Pancreas (tissue), 10 donors: Measurements from ENCODE around the gene IKBKE. TPM values are rescaled to one million over a fixed set of nuclear protein-coding genes. Genes with fewer than 3 reads are reported as not detected.

ENCODE experiments used
- ATAC-seq, 4 donors: fragments of 200-7000 bp; cut with Tn5 transposase; one replicate each; pipeline versions ENCODE4 v1.8.0 to v1.9.1; 2020; ENCODE audit warnings: mild to moderate bottlenecking in 4 of 4, moderate library complexity in 4 of 4
- DNase-seq, 6 donors: peaks; one replicate each; pipeline ENCODE4 v3.0.0-alpha.2; 2020
- FAIRE-seq: peaks from 2 replicates; lab custom pipeline; 2012; peaks lifted over from hg19 to GRCh38; lab: Jason Lieb, UNC
- H3K27ac ChIP-seq, 4 donors: fragments of 200-600 bp; sonication (generic); 1 replicate in 3 of 4; 2 replicates in 1 of 4; pipeline versions ENCODE4 v1.5.0 to v1.8.0; 2020
- H3K27me3 ChIP-seq, 4 donors: fragments of 200-600 bp; one replicate each; pipeline ENCODE4 v1.8.0; 2021
- H3K36me3 ChIP-seq, 3 donors: fragments of 200-600 bp; sonication (generic) in 1 of 3; one replicate each; pipeline versions ENCODE4 v1.5.0 to v1.8.0; 2020 to 2021
- H3K4me1 ChIP-seq, 3 donors: fragments of 200-600 bp; one replicate each; pipeline ENCODE4 v1.8.0; 2021
- H3K4me3 ChIP-seq, 4 donors: fragments of 200-600 bp; sonication (generic) in 2 of 4; one replicate each; pipeline versions ENCODE4 v1.5.0 to v1.8.0; 2020 to 2021
- H3K9me3 ChIP-seq, 4 donors: fragments of 200-600 bp; one replicate each; pipeline ENCODE4 v1.8.0; 2021
- WGBS, 2 donors: extraction: QIAGEN DNeasy Blood & Tissue Kit; methylation state at CpG; one replicate each; pipeline ENCODE4 v1.1.7; 2013; 5-methylcytosine and 5-hydroxymethylcytosine counted together
- intact Hi-C, 3 donors: fragments of 100-400 bp; cut with DNase I; formaldehyde crosslinking; loops; one replicate each; pipeline versions ENCODE4 v1.11.1 to v1.14.2; 2022
- polyA plus RNA-seq, 2 donors: library from polyadenylated mRNA; stranded (reverse); fragments of 200-250 nt; gene quantifications; one replicate each; pipeline ENCODE4 v1.2.3, GENCODE V29; 2013
- total RNA-seq, 6 donors: library from RNA; stranded (reverse); fragmentation: NEBNext Ultra II Directional in 4 of 6; extraction: Animal tissue kit (Norgen Biotek cat#: 25700) in 4 of 6; gene quantifications; one replicate each; pipeline versions ENCODE4 v1.2.1 to v1.2.4, GENCODE V29; 2021 to 2023
- TF ChIP-seq, protein P1 (sequence below), 4 donors: fragments of 200-600 bp; sonication (generic) in 3 of 4; IDR thresholded peaks; one replicate each; pipeline versions ENCODE4 v1.5.0 to v1.8.0; 2021; ENCODE audit warnings: antibody characterized with exemption in 4 of 4
- donor health status: healthy with polysubstance abuse.
- donor health status: DM: no; HTN: no; CAD: no; lungs with moderate emphysema.
- donor health status: DM: no; HTN: no; CAD: no.
- donor health status: control.
- donor health status: control.
- donor health status: Bipolar disorder and iron deficiency.
- donor health status: DM: yes; HTN: yes; CAD: no.
- donor health status: DM: no; HTN: no; CAD: no.
- donor health status: DM: no; HTN: no; CAD: no.
- donor health status: DM: yes; HTN: yes; CAD: no.

Gene IKBKE
- total and polyA plus RNA-seq, 8 donors = 1.8 to 9.9 (median 3.4) TPM

DNA sequence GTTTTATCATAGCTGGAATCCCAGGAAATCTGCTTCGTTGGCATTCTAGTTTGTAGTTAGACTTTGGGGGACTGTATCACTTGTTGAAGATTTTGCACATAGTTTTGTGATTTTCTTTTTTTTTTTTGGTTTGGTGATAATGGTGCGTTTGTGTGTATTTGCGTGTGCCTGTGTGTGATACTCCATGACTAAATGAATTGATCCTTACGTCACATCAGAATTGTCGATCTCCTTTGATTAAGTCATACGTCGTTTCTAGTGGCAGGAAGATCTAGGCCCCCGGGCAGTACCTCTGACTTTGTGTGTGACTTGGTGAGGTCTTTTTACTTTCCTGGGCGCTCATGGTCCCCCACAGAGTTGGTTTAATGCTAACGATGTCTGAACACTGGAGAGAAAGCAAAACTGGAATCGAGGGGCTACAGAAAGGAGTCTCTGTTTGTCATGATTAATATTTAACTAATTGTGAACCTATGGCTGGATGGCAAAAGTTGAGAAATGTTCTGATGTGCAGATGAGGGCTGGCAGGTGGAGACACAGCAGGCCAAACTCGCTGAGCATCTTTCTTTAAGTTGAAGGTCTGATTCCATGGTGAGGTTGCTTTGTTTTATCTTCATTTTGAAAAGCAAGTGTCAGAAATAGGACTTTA lies 39.5 kb downstream of the IKBKE start:
- WGBS, 2 donors = 60 to 64% methylated on average over 12 of the region's 12 CpGs
- H3K27me3 ChIP-seq = no peaks in the 10 kb centered on the region
- no peaks in the 10 kb centered on the region for H3K36me3 ChIP-seq
- H3K4me3 ChIP-seq = peak overlapping the region in 3 of 4 donors; percentile 58 to 90 (median 69)
- peak overlapping the region in 2 of 4 donors; percentile 35 to 37 for H3K27ac ChIP-seq
- H3K9me3 ChIP-seq = no peaks in the 10 kb centered on the region
- no peak for FAIRE-seq
- peaks cover 15 to 19% (median 18%) of the 10 kb centered on the region in 3 donors for H3K4me1 ChIP-seq
- TF ChIP-seq, protein P1, sequence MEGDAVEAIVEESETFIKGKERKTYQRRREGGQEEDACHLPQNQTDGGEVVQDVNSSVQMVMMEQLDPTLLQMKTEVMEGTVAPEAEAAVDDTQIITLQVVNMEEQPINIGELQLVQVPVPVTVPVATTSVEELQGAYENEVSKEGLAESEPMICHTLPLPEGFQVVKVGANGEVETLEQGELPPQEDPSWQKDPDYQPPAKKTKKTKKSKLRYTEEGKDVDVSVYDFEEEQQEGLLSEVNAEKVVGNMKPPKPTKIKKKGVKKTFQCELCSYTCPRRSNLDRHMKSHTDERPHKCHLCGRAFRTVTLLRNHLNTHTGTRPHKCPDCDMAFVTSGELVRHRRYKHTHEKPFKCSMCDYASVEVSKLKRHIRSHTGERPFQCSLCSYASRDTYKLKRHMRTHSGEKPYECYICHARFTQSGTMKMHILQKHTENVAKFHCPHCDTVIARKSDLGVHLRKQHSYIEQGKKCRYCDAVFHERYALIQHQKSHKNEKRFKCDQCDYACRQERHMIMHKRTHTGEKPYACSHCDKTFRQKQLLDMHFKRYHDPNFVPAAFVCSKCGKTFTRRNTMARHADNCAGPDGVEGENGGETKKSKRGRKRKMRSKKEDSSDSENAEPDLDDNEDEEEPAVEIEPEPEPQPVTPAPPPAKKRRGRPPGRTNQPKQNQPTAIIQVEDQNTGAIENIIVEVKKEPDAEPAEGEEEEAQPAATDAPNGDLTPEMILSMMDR (IDR thresholded peaks at IDR 0.05) = no peak
- no peak for ATAC-seq
- intact Hi-C loops = no loop called here
- no peak for DNase-seq

DNA sequence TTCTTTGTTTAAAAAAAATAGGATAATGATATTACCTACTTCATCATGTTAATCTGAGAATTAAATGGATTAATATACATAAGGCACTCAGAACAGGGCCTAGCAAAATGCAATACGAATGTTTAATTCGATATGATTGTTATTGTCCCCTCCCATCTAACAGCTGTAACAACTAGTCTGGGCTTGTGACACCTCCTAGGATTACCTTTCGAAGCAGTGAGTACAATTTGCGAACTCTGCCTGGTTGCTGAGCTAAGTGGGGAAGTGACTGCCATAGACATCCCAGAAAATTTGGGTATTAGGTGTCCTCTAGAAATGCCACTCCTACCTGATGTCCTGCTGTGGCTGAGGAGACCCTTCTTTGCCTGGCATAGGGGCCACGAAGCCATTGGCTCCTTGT lies 40.1 kb downstream of the IKBKE start:
- no peak overlapping the region for H3K4me3 ChIP-seq
- no peaks in the 10 kb centered on the region for H3K27me3 ChIP-seq
- FAIRE-seq (no peak), ATAC-seq (no peak), DNase-seq (no peak)
- H3K9me3 ChIP-seq = no peaks in the 10 kb centered on the region
- peak overlapping the region in 2 of 4 donors; percentile 37 to 81 for H3K27ac ChIP-seq
- intact Hi-C loops = no loop called here
- TF ChIP-seq, protein P1 (IDR thresholded peaks at IDR 0.05) = no peak
- 75 to 77% methylated on average over 5 of the region's 5 CpGs for WGBS, 2 donors
- peaks cover 18 to 24% (median 19%) of the 10 kb centered on the region in 3 donors for H3K4me1 ChIP-seq
- H3K36me3 ChIP-seq = no peaks in the 10 kb centered on the region

DNA sequence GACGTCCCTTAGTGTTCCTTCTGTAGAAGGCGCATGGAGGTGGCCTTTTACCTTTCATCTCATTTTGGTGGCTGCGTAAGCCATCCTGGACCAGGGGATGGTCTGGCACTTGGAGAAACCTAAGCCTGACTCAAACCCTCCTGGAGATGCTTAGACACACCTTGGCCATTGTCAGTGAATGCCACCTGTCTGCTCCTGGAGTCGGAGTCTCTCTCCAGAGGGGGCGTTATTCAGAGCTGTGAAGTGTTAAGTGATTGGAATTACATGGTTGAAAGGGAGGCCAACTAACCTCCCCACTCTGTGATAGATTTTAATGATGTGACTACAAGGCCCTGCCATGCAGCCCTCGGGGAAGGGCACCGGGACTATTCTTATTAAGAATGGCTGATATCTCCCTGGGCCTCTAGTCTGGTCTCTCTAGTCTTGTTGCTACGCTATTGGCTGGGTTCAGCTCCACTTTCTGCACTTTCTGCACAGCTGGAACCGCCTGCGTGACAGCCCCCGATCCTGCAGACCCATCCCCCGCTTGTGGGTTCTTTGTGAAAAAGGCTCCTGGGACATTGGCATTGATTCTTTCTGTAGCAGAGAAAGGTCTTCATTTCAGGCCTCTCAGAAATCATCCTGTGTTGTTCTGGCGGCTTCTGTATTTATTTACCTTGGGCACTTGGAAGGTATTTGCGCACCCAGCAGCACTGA lies 41.2 kb downstream of the IKBKE start:
- Histone ChIP-seq H3K27me3 (no peaks in the 10 kb centered on the region), H3K4me1 (peaks cover 19 to 25% (median 23%) of the 10 kb centered on the region in 3 donors), H3K9me3 (no peaks in the 10 kb centered on the region), H3K36me3 (no peaks in the 10 kb centered on the region), H3K4me3 (no peak overlapping the region), H3K27ac (peak overlapping the region in 2 of 4 donors; percentile 63 to 81)
- WGBS, 2 donors = 63 to 71% methylated on average over 14 of the region's 14 CpGs
- DNase-seq (peak in 1 of 6 donors; percentile 36), FAIRE-seq (no peak), ATAC-seq (no peak)
- TF ChIP-seq, protein P1 (IDR thresholded peaks at IDR 0.05) = no peak
- intact Hi-C loops = no loop called here

DNA sequence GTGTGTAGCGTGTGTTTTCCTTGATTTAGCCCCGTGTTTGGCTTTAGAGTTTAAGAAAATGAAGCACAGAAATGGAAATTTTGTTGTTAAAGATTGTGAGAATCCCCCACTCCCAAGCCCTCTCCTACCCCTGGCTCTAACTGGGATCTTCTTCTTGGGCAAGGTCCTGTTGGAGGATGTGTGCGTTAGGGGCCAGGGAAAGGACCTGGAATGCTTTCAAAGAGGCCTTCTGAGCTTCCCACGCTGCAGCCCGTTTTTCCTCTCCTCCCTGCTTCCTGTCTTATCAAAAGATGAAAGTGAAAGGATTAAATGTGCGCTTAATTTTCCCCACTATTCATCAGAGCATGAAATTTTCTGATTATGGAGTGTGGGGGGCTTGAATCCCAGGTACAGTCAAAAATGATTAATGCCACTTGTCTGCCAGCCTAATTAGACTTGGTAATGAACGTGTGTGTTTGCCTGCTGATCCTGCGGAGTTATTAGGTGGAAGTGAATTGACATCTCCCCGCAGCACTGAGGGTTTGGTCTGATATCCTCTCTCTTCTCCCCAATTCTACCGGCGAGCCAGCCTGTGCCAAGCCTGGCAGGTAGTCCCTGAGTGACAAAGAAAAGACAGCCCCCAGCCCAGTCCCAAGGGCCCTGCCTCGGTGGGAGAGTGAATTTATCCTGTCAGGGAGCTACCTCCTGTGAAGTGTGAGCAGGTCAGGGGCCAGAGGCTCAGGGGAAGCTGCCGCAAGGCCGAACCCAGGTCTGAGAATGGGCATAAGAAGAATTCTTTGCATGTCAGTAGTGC lies 42.0 kb downstream of the IKBKE start:
- H3K4me3 ChIP-seq = no peak overlapping the region
- peak overlapping the region; percentile 38 to 81 (median 57) for H3K27ac ChIP-seq
- 57 to 59% methylated on average over 14 of the region's 14 CpGs for WGBS, 2 donors
- DNase-seq (peak in 1 of 6 donors; percentile 50), FAIRE-seq (no peak), ATAC-seq (no peak)
- no peaks in the 10 kb centered on the region for H3K27me3 ChIP-seq
- TF ChIP-seq, protein P1 (IDR thresholded peaks at IDR 0.05) = no peak
- intact Hi-C loops = no loop called here
- H3K9me3 ChIP-seq = no peaks in the 10 kb centered on the region
- no peaks in the 10 kb centered on the region for H3K36me3 ChIP-seq
- H3K4me1 ChIP-seq = peaks cover 19 to 25% (median 23%) of the 10 kb centered on the region in 3 donors
